ENCODE results near the gene DCTN1.

- TF ChIP-seq POLR2A (IDR thresholded peaks at IDR 0.05; ENCODE audit: low read depth, low read length) (no peak), POLR2AphosphoS5 (IDR thresholded peaks at IDR 0.05; ENCODE audit: low read depth, low read length) (no peak)
Observed at GRCh38 chr2:74334931-74335333, 45.2 kb downstream of the DCTN1 start.
